ENCODE data around the gene STAT5B.
"Not testable (repeated sequence)": the region's sequence is repeated elsewhere in the genome, so short reads cannot be mapped to it uniquely, and the experiment has no call there.

GRCh38 chr17:42211921-42212341 lies 64.3 kb downstream of the STAT5B start:
- TF ChIP-seq CTCF (IDR thresholded peaks at IDR 0.05 in 2 of 3, conservative IDR thresholded peaks at IDR 0.05 in 1 of 3; ENCODE audit: insufficient read depth in 2 of 3, low read depth in 1 of 3, low read length in 3 of 3); RFX1 (IDR thresholded peaks at IDR 0.05): not testable (repeated sequence)

Data from K562 (cell line).